WERI-Rb-1 (cell line): Measurements from ENCODE around the gene RNF214.

ENCODE experiments used
- DNase-seq: peaks from one replicate; pipeline ENCODE4 v3.0.0-alpha.2; 2020
- H3K27ac ChIP-seq: fragments of 250-450 bp; sonication (Bioruptor Pico); 2 replicates; pipeline ENCODE4 v1.5.1; 2020; ENCODE audit warnings: mild to moderate bottlenecking, moderate library complexity
- H3K27me3 ChIP-seq: fragments of 250-450 bp; sonication (Bioruptor Pico); 2 replicates; pipeline ENCODE4 v1.5.1; 2021; ENCODE audit warnings: mild to moderate bottlenecking, low read depth, moderate library complexity; ENCODE audit not compliant: insufficient read depth, severe bottlenecking
- H3K36me3 ChIP-seq: fragments of 250-450 bp; sonication (Bioruptor Pico); 2 replicates; pipeline ENCODE4 v1.5.1; 2020; ENCODE audit warnings: mild to moderate bottlenecking, moderate library complexity
- H3K4me3 ChIP-seq: 2 replicates; pipeline ENCODE4 v1.5.1; 2011; ENCODE audit warnings: low read depth, mild to moderate bottlenecking, control low read depth, low read length
- H3K9me3 ChIP-seq: fragments of 250-450 bp; sonication (Bioruptor Pico); 2 replicates; pipeline ENCODE4 v1.5.1; 2021; ENCODE audit warnings: mild to moderate bottlenecking, moderate library complexity; ENCODE audit not compliant: severe bottlenecking
- TF ChIP-seq, protein P1 (sequence below): IDR thresholded peaks from 2 replicates; pipeline ENCODE4 v1.5.1; 2011; ENCODE audit warnings: low read depth, mild to moderate bottlenecking, control low read depth, inconsistent platforms, low read length

The RNF214 gene

DNA sequence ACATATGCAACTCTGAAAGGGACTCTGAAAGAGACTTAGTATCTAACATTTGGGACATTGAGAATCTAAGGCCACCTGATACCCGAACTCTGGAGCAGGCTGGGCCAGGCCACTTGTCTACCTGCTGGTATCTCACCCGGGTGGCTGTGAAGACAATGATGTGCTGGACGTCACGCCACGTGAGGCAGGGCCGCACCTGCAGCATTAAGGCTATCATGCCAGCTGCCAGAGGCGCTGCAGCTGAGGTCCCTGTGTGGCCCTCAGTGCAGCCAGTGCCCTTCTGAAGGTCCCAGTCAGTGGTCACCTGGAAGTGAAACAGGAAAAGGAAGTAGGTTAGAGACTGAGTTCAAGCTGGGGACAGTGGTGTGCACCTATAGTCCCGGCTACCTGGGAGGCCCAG lies 13.0 kb upstream of the RNF214 start:
- TF ChIP-seq, protein P1, sequence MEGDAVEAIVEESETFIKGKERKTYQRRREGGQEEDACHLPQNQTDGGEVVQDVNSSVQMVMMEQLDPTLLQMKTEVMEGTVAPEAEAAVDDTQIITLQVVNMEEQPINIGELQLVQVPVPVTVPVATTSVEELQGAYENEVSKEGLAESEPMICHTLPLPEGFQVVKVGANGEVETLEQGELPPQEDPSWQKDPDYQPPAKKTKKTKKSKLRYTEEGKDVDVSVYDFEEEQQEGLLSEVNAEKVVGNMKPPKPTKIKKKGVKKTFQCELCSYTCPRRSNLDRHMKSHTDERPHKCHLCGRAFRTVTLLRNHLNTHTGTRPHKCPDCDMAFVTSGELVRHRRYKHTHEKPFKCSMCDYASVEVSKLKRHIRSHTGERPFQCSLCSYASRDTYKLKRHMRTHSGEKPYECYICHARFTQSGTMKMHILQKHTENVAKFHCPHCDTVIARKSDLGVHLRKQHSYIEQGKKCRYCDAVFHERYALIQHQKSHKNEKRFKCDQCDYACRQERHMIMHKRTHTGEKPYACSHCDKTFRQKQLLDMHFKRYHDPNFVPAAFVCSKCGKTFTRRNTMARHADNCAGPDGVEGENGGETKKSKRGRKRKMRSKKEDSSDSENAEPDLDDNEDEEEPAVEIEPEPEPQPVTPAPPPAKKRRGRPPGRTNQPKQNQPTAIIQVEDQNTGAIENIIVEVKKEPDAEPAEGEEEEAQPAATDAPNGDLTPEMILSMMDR, result no peak
- no peak overlapping the region for H3K4me3 ChIP-seq
- H3K9me3 ChIP-seq, result no peaks in the 10 kb centered on the region
- H3K27me3 ChIP-seq, result no peaks in the 10 kb centered on the region
- no peak overlapping the region for H3K27ac ChIP-seq
- H3K36me3 ChIP-seq, result peaks cover 77% of the 10 kb centered on the region
- no peak for DNase-seq

DNA sequence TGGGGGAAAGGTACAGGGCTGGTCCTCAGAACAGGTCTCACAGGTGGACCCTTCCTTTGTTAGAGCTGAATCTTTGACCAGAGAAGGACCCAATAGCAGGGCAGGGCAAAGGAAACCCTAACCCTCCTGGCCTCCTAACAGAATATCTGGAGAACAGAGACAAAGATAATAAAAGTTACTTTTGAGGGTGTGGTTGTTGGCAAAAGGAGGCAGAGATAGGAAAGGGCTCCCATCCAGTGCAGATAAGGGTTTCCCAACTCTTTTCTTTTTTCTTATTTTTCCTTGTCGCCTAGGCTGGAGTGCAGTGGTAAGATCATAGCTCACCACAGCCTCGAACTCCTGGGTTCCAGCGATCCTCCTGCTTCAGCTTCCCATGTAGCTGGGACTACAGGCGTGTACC lies 12.5 kb upstream of the RNF214 start:
- TF ChIP-seq, protein P1, result no peak
- Histone ChIP-seq H3K36me3 (peaks cover 74% of the 10 kb centered on the region), H3K9me3 (no peaks in the 10 kb centered on the region), H3K4me3 (no peak overlapping the region), H3K27me3 (no peaks in the 10 kb centered on the region), H3K27ac (no peak overlapping the region)
- DNase-seq, result no peak

DNA sequence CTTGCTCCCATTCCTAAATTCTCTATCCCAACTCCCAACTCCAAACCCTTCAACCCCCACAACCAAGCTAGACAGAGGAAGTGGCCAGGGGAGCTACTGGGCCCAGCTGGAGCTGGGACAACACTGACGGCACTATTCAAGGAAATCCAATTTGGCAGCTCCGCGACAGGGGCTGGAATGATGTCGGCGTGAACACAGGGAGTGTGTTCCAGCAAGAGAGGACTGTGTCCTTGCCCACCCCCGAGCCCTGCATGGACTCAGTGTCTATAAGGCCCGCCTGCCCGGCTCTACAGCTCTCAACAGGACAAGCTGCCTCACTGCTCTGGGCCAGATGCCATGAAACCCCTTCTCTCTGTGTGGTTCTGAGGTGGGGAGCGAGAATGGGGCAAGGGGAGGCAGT lies 11.9 kb upstream of the RNF214 start:
- Histone ChIP-seq H3K9me3 (no peaks in the 10 kb centered on the region), H3K27ac (no peak overlapping the region), H3K4me3 (no peak overlapping the region), H3K27me3 (no peaks in the 10 kb centered on the region), H3K36me3 (peaks cover 79% of the 10 kb centered on the region)
- no peak for DNase-seq
- TF ChIP-seq, protein P1, result no peak

DNA sequence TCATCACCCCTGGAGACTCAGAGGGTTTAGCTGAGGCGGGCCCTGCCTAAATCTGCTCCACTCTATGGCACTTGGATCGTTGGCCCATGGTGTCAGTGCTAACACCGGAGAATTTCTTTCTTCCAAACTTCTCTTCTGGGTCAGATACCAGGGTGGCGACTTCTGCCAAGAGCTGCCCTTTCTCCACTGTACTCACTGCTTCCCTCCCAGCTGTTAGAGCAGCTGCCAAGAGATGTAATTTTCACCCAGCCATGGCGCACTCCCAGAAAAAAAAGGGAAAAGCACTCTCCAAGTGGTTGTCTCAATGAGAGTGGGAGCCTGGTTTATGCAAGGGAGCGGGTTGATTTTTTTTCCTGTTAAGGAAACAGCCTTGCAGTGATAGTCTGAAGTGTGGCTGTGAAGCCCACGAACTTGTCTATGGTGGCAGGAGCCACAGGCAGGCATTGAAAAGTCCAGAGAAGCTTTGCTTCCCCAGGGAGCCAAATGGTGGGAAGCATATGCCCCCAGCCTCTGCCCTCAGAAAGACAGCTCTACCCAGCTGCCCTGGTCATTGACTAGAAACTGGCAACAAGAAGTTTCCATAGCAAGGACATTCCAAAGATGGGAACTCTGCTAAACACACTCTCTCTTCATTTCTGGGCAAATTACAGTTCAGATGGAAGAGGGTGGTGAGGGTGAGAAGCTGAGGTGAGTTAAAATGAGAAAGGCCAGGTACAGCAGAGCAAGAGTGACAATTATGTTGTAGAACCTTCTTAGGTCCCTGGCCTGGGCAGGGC lies 11.3 kb upstream of the RNF214 start:
- H3K4me3 ChIP-seq, result no peak overlapping the region
- H3K27ac ChIP-seq, result no peak overlapping the region
- no peaks in the 10 kb centered on the region for H3K27me3 ChIP-seq
- TF ChIP-seq, protein P1, result no peak
- H3K36me3 ChIP-seq, result peaks cover 79% of the 10 kb centered on the region
- no peaks in the 10 kb centered on the region for H3K9me3 ChIP-seq
- no peak for DNase-seq

DNA sequence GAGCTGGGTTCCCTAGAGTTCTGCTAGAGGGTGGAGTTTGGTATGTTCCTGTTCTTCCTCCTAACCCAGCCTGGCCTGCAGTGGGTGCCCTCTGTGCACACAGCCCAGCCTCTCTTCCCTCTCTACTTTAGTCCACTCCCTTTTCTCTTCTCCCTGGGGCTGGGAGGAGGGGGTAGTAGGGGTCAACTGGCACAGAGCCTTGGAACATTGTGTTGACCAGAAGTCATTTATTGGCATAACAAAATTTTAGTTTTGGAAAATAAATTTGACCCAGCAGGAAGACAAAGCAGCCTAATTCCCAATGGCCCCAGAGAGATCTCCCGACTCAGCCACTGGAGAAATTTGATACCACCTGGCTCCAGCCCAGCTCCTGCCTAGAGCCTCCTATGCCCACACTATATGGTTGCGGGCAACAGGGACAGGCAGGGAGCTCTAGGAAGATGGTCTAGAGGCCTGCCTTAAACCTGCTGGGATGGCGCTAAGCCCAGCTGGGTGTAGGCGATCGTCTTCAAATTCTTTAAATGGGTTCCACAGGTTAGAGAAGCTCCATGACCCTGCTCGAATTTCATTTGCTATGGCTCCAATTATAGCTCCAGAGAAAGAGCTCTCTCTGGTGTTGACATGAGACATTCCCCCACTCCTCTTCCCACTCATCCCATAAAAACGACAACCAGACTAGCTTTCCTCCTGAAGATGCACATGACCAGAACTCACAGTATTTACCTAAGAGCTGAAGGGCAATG lies 10.5 kb upstream of the RNF214 start:
- no peak for DNase-seq
- no peak overlapping the region for H3K27ac ChIP-seq
- no peaks in the 10 kb centered on the region for H3K27me3 ChIP-seq
- H3K9me3 ChIP-seq, result no peaks in the 10 kb centered on the region
- no peak overlapping the region for H3K4me3 ChIP-seq
- H3K36me3 ChIP-seq, result peaks cover 79% of the 10 kb centered on the region
- TF ChIP-seq, protein P1, result no peak
